ENCODE data around the gene SCN3B. TPM values are rescaled to one million over a fixed set of nuclear protein-coding genes. Genes with fewer than 3 reads are reported as not detected.

Gene SCN3B
- total and polyA plus RNA-seq, 2 of the 4 experiments (the other 2 are of a cell fraction): under 0.01 to 0.03 TPM

DNA sequence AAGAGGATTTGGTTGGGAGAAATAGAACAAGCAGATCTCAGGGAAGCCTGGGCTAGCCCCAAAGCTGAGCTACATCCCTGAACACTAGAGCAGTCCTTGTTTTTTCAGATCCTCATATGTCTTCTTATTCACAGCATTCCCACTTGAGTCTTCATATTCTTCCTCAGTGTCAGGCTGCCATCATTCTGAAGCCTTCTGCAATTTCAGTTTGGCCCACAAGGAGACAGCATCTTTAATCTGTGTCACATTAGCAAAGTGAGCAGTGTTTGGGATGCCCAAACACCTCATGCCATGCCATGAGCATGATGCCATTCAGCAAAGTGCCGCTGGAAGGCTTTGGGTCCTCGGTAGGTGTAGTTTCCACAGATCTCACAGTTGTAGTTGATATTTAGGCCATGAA lies 56.6 kb downstream of the SCN3B start:
- no TSS peak for BruUV-seq (replicated peaks)
- no peak overlapping the region for H3K56ac ChIP-seq (ENCODE audit: extremely low read depth, insufficient read depth, low read length)
- in situ Hi-C loops (cut with MboI; ENCODE audit: low sequenced_read_pairs): no loop called here
- no peaks in the 10 kb centered on the region for H3K9me3 ChIP-seq (ENCODE audit: control insufficient read depth, insufficient read depth, low read length)
- H3K4me3 ChIP-seq (ENCODE audit: insufficient read depth, low read depth, low read length): no peak overlapping the region
- dilution Hi-C loops (cut with HindIII; ENCODE audit: low sequenced_read_pairs, unreplicated experiment): no loop called here
- H2AFZ ChIP-seq (replicated peaks; ENCODE audit: low read length, poor library complexity): no peak overlapping the region
- H3K9ac ChIP-seq (ENCODE audit: low read depth, low read length): no peak overlapping the region
- TF ChIP-seq CEBPB (IDR thresholded peaks at IDR 0.05; ENCODE audit: low read depth, low read length) (no peak), MAFK (IDR thresholded peaks at IDR 0.05; ENCODE audit: low read depth, low read length) (no peak), RAD21 (IDR thresholded peaks at IDR 0.05; ENCODE audit: low read length) (no peak), BHLHE40 (IDR thresholded peaks at IDR 0.05; ENCODE audit: low read depth, low read length) (no peak)
- no peak for ATAC-seq (ENCODE audit: low read depth)
- peaks cover 2% of the 10 kb centered on the region; the same call in 1 of the 2 replicates for H3K36me3 ChIP-seq (ENCODE audit: control insufficient read depth, insufficient read depth, low read length)
- no peak overlapping the region for H3K14ac ChIP-seq (replicated peaks; ENCODE audit: low read depth, low read length)
- H2AK5ac ChIP-seq (ENCODE audit: low read depth, low read length): no peak overlapping the region
- ChIA-PET POLR2A (ENCODE audit: unreplicated experiment) (no interaction called here), CTCF (no interaction called here)
- H3K9me1 ChIP-seq (ENCODE audit: insufficient read depth, low read length): peaks cover 11% of the 10 kb centered on the region; the same call in 1 of the 2 replicates
- no peak overlapping the region for H3K18ac ChIP-seq (ENCODE audit: low read depth, low read length)
- no peak overlapping the region for H3K4ac ChIP-seq (ENCODE audit: low read depth, low read length)
- no peaks in the 10 kb centered on the region for H4K20me1 ChIP-seq (ENCODE audit: insufficient read depth, low read length)
- no peak overlapping the region for H4K91ac ChIP-seq (ENCODE audit: insufficient read depth, low read depth, low read length)
- H3K23ac ChIP-seq (ENCODE audit: low read depth, low read length): no peak overlapping the region
- no peak overlapping the region for H4K5ac ChIP-seq (ENCODE audit: low read depth, low read length)
- peaks cover 8% of the 10 kb centered on the region for H3K4me1 ChIP-seq (ENCODE audit: control insufficient read depth, insufficient read depth, low read length)
- WGBS, 2 experiments (ENCODE audit: extremely low coverage in 2 of 2, insufficient read length in 1 of 2): 100% methylated on average over 1 of the region's 2 CpGs; no CpG with 5 or more reads in 1 of the 2 experiments
- no peak overlapping the region for H2BK15ac ChIP-seq (ENCODE audit: low read depth, low read length)
- H2BK120ac ChIP-seq (ENCODE audit: low read depth, low read length): no peak overlapping the region
- H2BK5ac ChIP-seq (ENCODE audit: low read depth, low read length, poor library complexity, severe bottlenecking): no peak overlapping the region
- intact Hi-C loops (cut with micrococcal nuclease): no loop called here
- H2BK20ac ChIP-seq (ENCODE audit: low read depth, low read length): no peak overlapping the region
- DNase-seq: no peak
- no peak overlapping the region for H3K4me2 ChIP-seq (ENCODE audit: low read depth, low read length)
- no peak overlapping the region for H2AK9ac ChIP-seq (replicated peaks; ENCODE audit: low read depth, low read length, poor library complexity)
- H3K27me3 ChIP-seq (ENCODE audit: control insufficient read depth, insufficient read depth, low read length): no peaks in the 10 kb centered on the region
- no peaks in the 10 kb centered on the region for H3K79me1 ChIP-seq (ENCODE audit: low read depth in 1 of 2, low read length in 2 of 2)
- H3K27ac ChIP-seq (ENCODE audit: insufficient read depth, low read length): no peak overlapping the region
- no peak overlapping the region for H4K8ac ChIP-seq (ENCODE audit: low read depth in 2 of 2, low read length in 2 of 2)
